HepG2 (cell line): Measurements from ENCODE around the gene SYNPO.

ENCODE experiments used
- CEBPB ChIP-seq: IDR thresholded peaks from 2 replicates; pipeline ENCODE4 v1.6.1; 2011; ENCODE audit warnings: low read depth, low read length, improper control_type of control experiment, borderline replicate concordance
- CENPT ChIP-seq: sonication (generic); formaldehyde crosslinking; IDR thresholded peaks from 2 replicates; pipeline ENCODE4 v1.8.0; 2022; ENCODE audit warnings: low read depth, mild to moderate bottlenecking, moderate library complexity, missing genetic modification reagents
- EZH2 ChIP-seq: conservative IDR thresholded peaks from 2 replicates; pipeline ENCODE4 v1.6.1; 2012; ENCODE audit warnings: mild to moderate bottlenecking, low read depth, low read length, moderate library complexity
- FOXJ3 ChIP-seq: sonication (generic); formaldehyde crosslinking; IDR thresholded peaks from 2 replicates; pipeline ENCODE4 v1.4.0; 2020; ENCODE audit warnings: missing genetic modification reagents, mild to moderate bottlenecking, borderline replicate concordance
- GABPA ChIP-seq, 2 experiments: IDR thresholded peaks; 2 replicates each; pipeline ENCODE4 v1.6.1; 2011 to 2016; ENCODE audit warnings: low read depth in 2 of 2, low read length in 1 of 2, missing biosample characterization in 1 of 2, missing genetic modification characterization in 1 of 2
- HDAC1 ChIP-seq: sonication (generic); formaldehyde crosslinking; IDR thresholded peaks from 2 replicates; pipeline ENCODE4 v1.5.1; 2020; ENCODE audit warnings: mild to moderate bottlenecking, missing genetic modification reagents
- IRF2 ChIP-seq: IDR thresholded peaks from 2 replicates; pipeline ENCODE4 v1.6.1; 2018; ENCODE audit warnings: missing genetic modification reagents, missing compliant biosample characterization
- KLF16 ChIP-seq, 2 experiments: sonication (generic) in 1 of 2; formaldehyde crosslinking in 1 of 2; IDR thresholded peaks; 2 replicates each; pipeline versions ENCODE4 v1.6.1 to v1.8.0; 2016 to 2023; ENCODE audit warnings: missing genetic modification reagents in 2 of 2, missing compliant biosample characterization in 1 of 2
- POLR2A ChIP-seq, 2 experiments: IDR thresholded peaks; 2 replicates each; pipeline ENCODE4 v1.6.1; 2011; ENCODE audit warnings: low read depth in 2 of 2, low read length in 2 of 2, mild to moderate bottlenecking in 1 of 2, moderate library complexity in 1 of 2; ENCODE audit not compliant: insufficient read depth in 1 of 2
- YY1 ChIP-seq: IDR thresholded peaks from 2 replicates; pipeline ENCODE4 v1.6.1; 2011; ENCODE audit warnings: low read length, low read depth, moderate library complexity, mild to moderate bottlenecking; ENCODE audit not compliant: insufficient read depth, insufficient replicate concordance
- ZNF772 ChIP-seq: sonication (generic); formaldehyde crosslinking; IDR thresholded peaks from 2 replicates; pipeline ENCODE4 v1.5.0; 2020; ENCODE audit warnings: mild to moderate bottlenecking, missing genetic modification reagents
- TF ChIP-seq, protein P1 (sequence below): fragments of 450-650 bp; IDR thresholded peaks from 2 replicates; pipeline ENCODE4 v1.6.1; 2017
- TF ChIP-seq, protein P2 (sequence below): sonication (generic); formaldehyde crosslinking; IDR thresholded peaks from 2 replicates; pipeline ENCODE4 v1.8.1; 2023; ENCODE audit warnings: missing genetic modification reagents, mild to moderate bottlenecking, borderline replicate concordance

DNA sequence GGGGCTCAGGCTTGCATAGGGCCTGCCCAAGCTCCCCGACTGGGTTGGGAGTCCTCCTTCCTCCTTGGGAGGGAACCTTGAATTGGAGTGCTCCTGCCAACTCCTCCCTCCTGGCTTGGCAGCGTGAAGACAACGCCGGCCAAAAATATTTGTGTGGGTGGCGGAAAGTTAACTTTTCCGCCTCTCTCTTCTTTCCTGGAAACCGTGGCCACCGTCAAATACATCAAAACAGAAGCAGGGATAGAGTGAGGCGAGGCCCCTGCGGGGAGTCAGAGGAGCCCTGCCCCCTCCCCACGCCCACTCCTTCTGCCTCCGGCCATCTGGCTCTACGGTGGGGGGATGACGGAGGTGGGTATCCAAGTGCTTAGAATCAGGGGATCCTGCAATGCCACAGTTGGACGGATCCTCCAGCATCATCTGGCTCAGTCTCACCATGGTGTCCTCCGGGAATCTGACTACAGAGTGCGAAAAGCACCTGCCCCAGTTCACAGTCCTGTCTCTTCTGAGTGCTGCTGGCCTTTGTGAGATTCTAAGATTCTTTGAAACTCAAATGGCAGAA is 25.2 kb upstream of the SYNPO start:
- TF ChIP-seq YY1 (no peak), ZNF772 (CRISPR knock-in tag) (no peak), KLF16 (CRISPR knock-in tag; IDR thresholded peaks at IDR 0.05) (no peak), POLR2A (IDR thresholded peaks at IDR 0.05; ENCODE audit: insufficient read depth in 1 of 2, low read depth in 2 of 2, low read length in 2 of 2) (no peak), GABPA (IDR thresholded peaks at IDR 0.05; ENCODE audit: low read depth, low read length) (no peak), GABPA (CRISPR knock-in tag; IDR thresholded peaks at IDR 0.05; ENCODE audit: low read depth) (no peak), CEBPB (no peak), FOXJ3 (no peak), EZH2 (no peak), HDAC1 (CRISPR knock-in tag) (no peak), CENPT (CRISPR knock-in tag) (no peak), IRF2 (CRISPR knock-in tag) (no peak)
- TF ChIP-seq, protein P1, sequence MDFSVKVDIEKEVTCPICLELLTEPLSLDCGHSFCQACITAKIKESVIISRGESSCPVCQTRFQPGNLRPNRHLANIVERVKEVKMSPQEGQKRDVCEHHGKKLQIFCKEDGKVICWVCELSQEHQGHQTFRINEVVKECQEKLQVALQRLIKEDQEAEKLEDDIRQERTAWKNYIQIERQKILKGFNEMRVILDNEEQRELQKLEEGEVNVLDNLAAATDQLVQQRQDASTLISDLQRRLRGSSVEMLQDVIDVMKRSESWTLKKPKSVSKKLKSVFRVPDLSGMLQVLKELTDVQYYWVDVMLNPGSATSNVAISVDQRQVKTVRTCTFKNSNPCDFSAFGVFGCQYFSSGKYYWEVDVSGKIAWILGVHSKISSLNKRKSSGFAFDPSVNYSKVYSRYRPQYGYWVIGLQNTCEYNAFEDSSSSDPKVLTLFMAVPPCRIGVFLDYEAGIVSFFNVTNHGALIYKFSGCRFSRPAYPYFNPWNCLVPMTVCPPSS, result no peak
- TF ChIP-seq, protein P2, sequence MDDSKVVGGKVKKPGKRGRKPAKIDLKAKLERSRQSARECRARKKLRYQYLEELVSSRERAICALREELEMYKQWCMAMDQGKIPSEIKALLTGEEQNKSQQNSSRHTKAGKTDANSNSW (CRISPR knock-in tag), result no peak
